K562 (cell line): ENCODE results near the gene ZBTB38. TPM values are rescaled to one million over a fixed set of nuclear protein-coding genes. Genes with fewer than 3 reads are reported as not detected.
A peak's percentile ranks its signal among the peaks of the same experiment; 100 is the strongest.

Experiments used
- E4F1 ChIP-seq: fragments of 250-450 bp; sonication (Bioruptor Pico); IDR thresholded peaks from 2 replicates; pipeline ENCODE4 v1.5.0; 2021; ENCODE audit warnings: mild to moderate bottlenecking, borderline replicate concordance
- FIP1L1 ChIP-seq: fragments of 200-400 bp; formaldehyde crosslinking; IDR thresholded peaks from 2 replicates; pipeline ENCODE4 v1.6.1; 2018; ENCODE audit warnings: mild to moderate bottlenecking, low read depth, low read length; ENCODE audit not compliant: poor library complexity, severe bottlenecking
- FOS ChIP-seq: IDR thresholded peaks from 3 replicates; pipeline ENCODE4 v1.6.1; 2011; ENCODE audit not compliant: insufficient read length; ENCODE audit errors: extremely low read depth
- NELFE ChIP-seq: IDR thresholded peaks from 2 replicates; pipeline ENCODE4 v1.6.1; 2011; ENCODE audit warnings: mild to moderate bottlenecking; ENCODE audit not compliant: insufficient read depth, insufficient read length
- NEUROD1 ChIP-seq: fragments of 150-350 bp; IDR thresholded peaks from 2 replicates; pipeline ENCODE4 v1.6.1; 2014; ENCODE audit warnings: borderline replicate concordance, low read length, low read depth; ENCODE audit not compliant: partially characterized antibody
- NR2F6 ChIP-seq: fragments of 450-650 bp; formaldehyde crosslinking; IDR thresholded peaks from 2 replicates; pipeline ENCODE4 v1.4.0; 2020; ENCODE audit warnings: mild to moderate bottlenecking
- OTX1 ChIP-seq: fragments of 450-650 bp; formaldehyde crosslinking; IDR thresholded peaks from 2 replicates; pipeline ENCODE4 v1.4.0; 2022; ENCODE audit warnings: mild to moderate bottlenecking
- REST ChIP-seq, 2 experiments: fragments of 450-650 bp; formaldehyde crosslinking in 1 of 2; IDR thresholded peaks; 2 replicates each; pipeline versions ENCODE4 v1.4.0 to v1.6.1; 2014 to 2020; ENCODE audit warnings: mild to moderate bottlenecking in 2 of 2, borderline replicate concordance in 1 of 2, low read depth in 1 of 2
- SETDB1 ChIP-seq: IDR thresholded peaks from one replicate; pipeline ENCODE4 v1.6.1; 2012; ENCODE audit warnings: low read length, control low read depth, inconsistent platforms
- SIRT6 ChIP-seq: IDR thresholded peaks from one replicate; pipeline ENCODE4 v1.6.1; 2012; ENCODE audit warnings: low read depth, mild to moderate bottlenecking, control low read depth, inconsistent platforms, low read length, moderate library complexity
- SMARCA4 ChIP-seq: fragments of 450-650 bp; IDR thresholded peaks from 2 replicates; pipeline ENCODE4 v1.6.1; 2016
- U2AF1 ChIP-seq: fragments of 200-400 bp; formaldehyde crosslinking; optimal IDR thresholded peaks from 2 replicates; pipeline ENCODE3; 2017; ENCODE audit warnings: mild to moderate bottlenecking, low read depth, low read length, moderate library complexity
- ZNF316 ChIP-seq: fragments of 450-650 bp; IDR thresholded peaks from 2 replicates; pipeline ENCODE4 v1.6.1; 2016
- ZNF561 ChIP-seq: fragments of 450-650 bp; formaldehyde crosslinking; conservative IDR thresholded peaks from 2 replicates; pipeline ENCODE4 v1.4.0; 2020; ENCODE audit warnings: mild to moderate bottlenecking, moderate library complexity
- ZNF766 ChIP-seq: fragments of 200-800 bp; sonication (Bioruptor generic); conservative IDR thresholded peaks from 2 replicates; pipeline ENCODE4 v1.6.1; 2016; ENCODE audit warnings: missing genetic modification characterization, missing compliant biosample characterization
- polyA plus RNA-seq, 8 experiments: library from polyadenylated mRNA; depleted of rRNA in 4 of 8; stranded (reverse) in 5 of 8; unstranded in 3 of 8; fragments of >200 nt; fragmentation: Nextera tagmentation in 2 of 8; fragmentation: Illumina TruSeq in 1 of 8; extraction: Ambion mirVana in 2 of 8; extraction: Trizol in 1 of 8; gene quantifications; 2 replicates each; pipeline versions ENCODE4 v1.2.1 to v1.2.3, GENCODE V29; 2011 to 2014; ENCODE audit warnings: inconsistent platforms in 1 of 8, missing spikeins in 1 of 8
- total RNA-seq, 7 experiments: library from RNA; depleted of rRNA in 6 of 7; stranded (reverse); fragments of >200 nt in 6 of 7; fragmentation: Illumina TruSeq in 2 of 7; extraction: Trizol in 2 of 7; gene quantifications; 2 replicates each; pipeline versions ENCODE4 v1.2.1 to v1.2.3, GENCODE V29; 2011 to 2021; ENCODE audit warnings: low replicate concordance in 1 of 7

ZBTB38 gene
- total and polyA plus RNA-seq, 9 of the 15 experiments (the other 6 are each of a cell fraction or from before 2014, with no cell fraction given): 12.1 to 39.4 (median 22.9) TPM

DNA sequence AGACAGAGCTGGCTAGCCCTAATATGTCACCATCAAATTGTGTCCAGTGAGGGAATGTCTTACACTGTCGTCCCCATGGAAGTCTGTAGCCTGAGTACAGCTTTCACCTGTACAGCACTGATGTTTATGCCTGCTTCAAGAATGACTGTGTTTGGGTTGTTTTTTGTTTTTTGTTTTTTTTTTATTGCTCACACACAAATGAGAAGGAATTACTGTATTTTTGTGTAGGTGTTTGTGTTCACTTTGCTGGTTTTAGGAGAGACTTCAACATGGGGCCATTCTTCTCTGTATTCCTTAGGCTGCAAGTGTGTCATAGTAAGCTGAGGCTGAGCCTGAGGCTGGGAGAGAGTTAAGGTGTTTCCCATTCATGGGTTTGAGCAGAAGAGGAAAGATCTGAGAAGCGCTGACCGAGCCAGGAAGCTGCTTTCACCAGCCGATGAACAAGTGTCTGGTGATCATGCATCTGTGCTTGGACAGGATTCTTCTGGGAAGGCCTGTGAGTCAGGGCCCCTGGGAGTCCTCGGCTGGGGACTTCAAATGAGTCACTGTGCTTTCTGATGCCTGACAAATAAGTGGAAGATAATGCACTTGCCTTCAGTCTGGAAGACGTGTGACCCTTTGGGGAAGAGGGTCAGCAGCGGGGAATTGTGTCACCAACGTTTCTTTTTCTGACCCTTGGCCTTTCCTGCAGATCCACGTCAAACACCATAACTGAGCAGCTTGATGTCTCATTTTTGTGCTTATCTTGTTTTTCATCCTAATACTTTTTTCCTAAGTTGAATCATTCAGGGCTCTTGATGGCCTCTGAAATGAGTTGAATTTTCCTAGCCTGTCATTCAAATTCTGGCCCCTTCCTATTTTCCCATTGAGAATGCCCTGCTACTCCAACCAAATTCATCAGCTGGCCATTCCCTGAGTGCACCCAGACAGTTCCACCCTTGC, 36.7 kb upstream of the ZBTB38 start (continued):
- TF ChIP-seq REST (IDR thresholded peaks at IDR 0.05; ENCODE audit: borderline replicate concordance) (0 out of 2 replicates have a peak, but pooled peaks have one; percentile 9), REST (CRISPR knock-in tag; IDR thresholded peaks at IDR 0.05; ENCODE audit: low read depth) (no peak), FOS (peak; percentile 63), SIRT6 (no peak), U2AF1 (no peak), ZNF316 (no peak), FIP1L1 (no peak), ZNF561 (CRISPR knock-in tag) (no peak), NELFE (no peak), SETDB1 (no peak), ZNF766 (CRISPR knock-in tag) (peak; percentile 25; the same call in 1 of the 2 replicates), NR2F6 (CRISPR knock-in tag) (no peak), OTX1 (CRISPR knock-in tag) (0 out of 2 replicates have a peak, but pooled peaks have one; percentile 36), NEUROD1 (peak; percentile 70), SMARCA4 (peak; percentile 89), E4F1 (CRISPR knock-in tag) (no peak)
